Measurements from ENCODE around the gene VPS37C.
"Not testable (repeated sequence)": the region's sequence is repeated elsewhere in the genome, so short reads cannot be mapped to it uniquely, and the experiment has no call there.

The VPS37C gene

GRCh38 chr11:61183645-61184044, 22.4 kb upstream of the VPS37C start:
- Histone ChIP-seq H3K4me1 (peaks cover 0 to 4% (median 0%) of the 10 kb centered on the region in 10 experiments; a peak in 4 of 20 replicates), H3K36me3 (no peaks in the 10 kb centered on the region), H3K9me3 (replicated peaks in 1 of 11) (no peaks in the 10 kb centered on the region), H3K27ac (no peak overlapping the region), H4K20me1 (no peaks in the 10 kb centered on the region), H3K27me3 (no peaks in the 10 kb centered on the region), H3K4me3 (no peak overlapping the region), H3K9ac (no peak overlapping the region), H3K4me2 (no peak overlapping the region)
- TF ChIP-seq Cebpa-rat (IDR thresholded peaks at IDR 0.05): no peak

DNA sequence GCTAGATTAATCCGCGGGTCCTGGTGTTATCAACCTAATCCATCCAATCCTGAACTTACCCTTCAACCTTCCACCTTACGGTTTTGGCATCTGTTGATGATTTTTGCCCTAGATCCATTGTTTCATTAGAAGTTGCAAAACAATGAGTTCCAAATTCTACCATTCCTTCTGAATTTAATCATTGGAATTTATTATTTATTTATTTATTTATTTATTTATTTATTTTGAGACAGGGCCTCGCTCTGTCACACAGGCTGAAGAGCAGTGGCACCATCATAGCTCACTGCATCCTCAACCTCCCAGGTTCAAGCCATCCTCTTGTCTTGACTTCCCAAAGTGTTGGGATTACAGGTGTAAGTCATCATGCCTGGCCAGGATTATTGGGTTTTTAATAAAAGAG, 20.3 kb upstream of the VPS37C start:
- Histone ChIP-seq H3K4me1 (no peaks in the 10 kb centered on the region; a peak in 1 of 20 replicates), H3K4me3 (no peak overlapping the region), H3K4me2 (no peak overlapping the region), H3K27me3 (no peaks in the 10 kb centered on the region), H3K9ac (no peak overlapping the region), H3K9me3 (replicated peaks in 1 of 11) (no peaks in the 10 kb centered on the region), H3K36me3 (no peaks in the 10 kb centered on the region), H4K20me1 (no peaks in the 10 kb centered on the region), H3K27ac (no peak overlapping the region)
- TF ChIP-seq Cebpa-rat (IDR thresholded peaks at IDR 0.05): no peak

GRCh38 chr11:61180205-61180604, 19.0 kb upstream of the VPS37C start:
- H3K9me3 ChIP-seq (replicated peaks in 1 of 11); H3K4me1 ChIP-seq; H3K27ac ChIP-seq; H3K9ac ChIP-seq; H3K4me2 ChIP-seq; H4K20me1 ChIP-seq; H3K36me3 ChIP-seq; H3K27me3 ChIP-seq; H3K4me3 ChIP-seq: not testable (repeated sequence)

GRCh38 chr11:61176446-61176845, 15.2 kb upstream of the VPS37C start:
- no peak overlapping the region for H3K27ac ChIP-seq
- H3K4me3 ChIP-seq: no peak overlapping the region
- H3K27me3 ChIP-seq: no peaks in the 10 kb centered on the region
- H3K9ac ChIP-seq: no peak overlapping the region
- H3K9me3 ChIP-seq (replicated peaks in 1 of 11): peaks cover 0 to 5% (median 0%) of the 10 kb centered on the region in 11 experiments; a peak in 1 of 22 replicates
- TF ChIP-seq Cebpa-rat (IDR thresholded peaks at IDR 0.05): no peak
- H3K4me2 ChIP-seq: no peak overlapping the region
- H4K20me1 ChIP-seq: no peaks in the 10 kb centered on the region
- H3K4me1 ChIP-seq: peaks cover 14 to 20% (median 16%) of the 10 kb centered on the region in 10 experiments
- H3K36me3 ChIP-seq: no peaks in the 10 kb centered on the region

DNA sequence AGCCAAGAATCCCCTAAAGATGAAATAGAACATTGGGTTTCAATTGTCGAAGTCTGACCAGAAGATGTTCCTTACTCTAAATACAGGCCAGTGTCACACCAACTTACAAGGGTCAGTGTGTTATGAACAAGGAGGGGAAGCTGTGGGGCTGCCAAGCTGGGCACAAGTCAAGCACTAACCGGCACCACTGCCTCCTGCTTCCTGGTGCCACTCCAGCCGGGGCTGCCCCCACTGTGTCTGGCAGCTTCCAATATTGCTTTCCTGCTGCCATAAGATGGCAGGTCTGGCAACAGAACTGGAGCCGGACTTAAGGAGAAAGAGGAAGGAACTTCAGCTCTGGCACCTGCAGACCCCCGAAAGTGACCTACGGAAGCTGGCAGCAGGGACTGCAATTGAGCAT, 13.7 kb upstream of the VPS37C start:
- Histone ChIP-seq H3K27ac (no peak overlapping the region), H3K9me3 (replicated peaks in 1 of 11) (peaks cover 0 to 6% (median under 1%) of the 10 kb centered on the region in 11 experiments; a peak in 7 of 22 replicates), H3K4me3 (no peak overlapping the region), H3K4me1 (peaks cover 17 to 33% (median 18%) of the 10 kb centered on the region in 10 experiments), H4K20me1 (no peaks in the 10 kb centered on the region), H3K4me2 (peak overlapping the region in 1 of 11 experiments; percentile 19; a peak in 1 of 22 replicates), H3K27me3 (no peaks in the 10 kb centered on the region), H3K36me3 (no peaks in the 10 kb centered on the region), H3K9ac (no peak overlapping the region)
- no peak for TF ChIP-seq Cebpa-rat (IDR thresholded peaks at IDR 0.05)

DNA sequence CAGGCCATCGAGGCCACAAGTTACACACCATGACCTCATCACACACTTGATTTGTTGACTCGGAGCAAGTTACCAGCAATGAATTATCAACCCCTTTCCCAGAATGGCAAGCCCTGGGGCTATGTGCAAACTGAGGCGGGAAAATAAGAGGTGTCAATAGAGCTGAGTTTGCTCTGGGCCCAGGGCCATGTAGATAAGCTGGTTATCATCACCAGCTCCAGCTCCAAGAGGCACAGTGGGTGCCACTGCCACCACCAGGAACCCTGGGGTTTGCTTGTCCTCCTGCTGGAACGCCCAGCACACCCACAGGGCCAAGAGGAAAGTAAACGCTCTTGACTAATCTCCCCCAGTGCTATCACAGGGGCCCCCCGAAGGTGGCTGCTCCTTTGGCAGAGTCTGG, 13.0 kb upstream of the VPS37C start:
- Histone ChIP-seq H3K9ac (no peak overlapping the region), H3K4me1 (peaks cover 17 to 40% (median 18%) of the 10 kb centered on the region in 10 experiments), H3K27ac (no peak overlapping the region), H3K9me3 (replicated peaks in 1 of 11) (peaks cover 0 to 12% (median 5%) of the 10 kb centered on the region in 11 experiments; a peak in 11 of 22 replicates), H3K4me2 (no peak overlapping the region), H4K20me1 (no peaks in the 10 kb centered on the region), H3K27me3 (no peaks in the 10 kb centered on the region), H3K36me3 (no peaks in the 10 kb centered on the region), H3K4me3 (no peak overlapping the region)
- no peak for TF ChIP-seq Cebpa-rat (IDR thresholded peaks at IDR 0.05)

DNA sequence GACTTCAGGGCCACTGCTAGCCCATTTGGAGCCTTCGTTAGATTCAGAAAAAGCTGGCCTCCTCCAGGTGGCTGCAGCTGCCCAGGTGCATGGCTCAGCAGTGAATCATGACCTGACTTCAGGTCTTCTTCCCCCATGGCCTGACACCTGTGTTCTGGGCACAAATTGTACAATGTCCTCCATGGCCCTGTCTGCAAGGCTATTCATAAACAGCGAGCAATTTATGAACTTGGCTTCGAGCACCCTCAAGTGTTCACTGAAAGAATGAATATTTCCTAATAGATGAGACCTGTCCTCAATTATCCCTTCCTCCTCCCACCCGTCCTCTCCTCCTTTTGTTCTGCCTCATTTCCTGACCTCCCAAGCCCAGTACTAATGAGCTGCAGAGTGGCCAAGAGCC, 12.2 kb upstream of the VPS37C start:
- no peak overlapping the region for H3K27ac ChIP-seq
- H3K4me2 ChIP-seq: 0 out of 22 replicates have a peak overlapping the region, but pooled peaks of 1 of the 11 experiments have one; percentile 79
- no peaks in the 10 kb centered on the region for H3K36me3 ChIP-seq
- no peak overlapping the region for H3K9ac ChIP-seq
- H3K4me3 ChIP-seq: no peak overlapping the region
- H3K27me3 ChIP-seq: no peaks in the 10 kb centered on the region
- H3K9me3 ChIP-seq (replicated peaks in 1 of 11): peaks cover 0 to 20% (median 7%) of the 10 kb centered on the region in 11 experiments; a peak in 11 of 22 replicates
- H3K4me1 ChIP-seq: peaks cover 17 to 48% (median 24%) of the 10 kb centered on the region in 10 experiments
- H4K20me1 ChIP-seq: no peaks in the 10 kb centered on the region
- no peak for TF ChIP-seq Cebpa-rat (IDR thresholded peaks at IDR 0.05)

- no peaks in the 10 kb centered on the region for H4K20me1 ChIP-seq
- H3K27ac ChIP-seq: no peak overlapping the region
- H3K4me3 ChIP-seq: no peak overlapping the region
- H3K4me2 ChIP-seq: peak overlapping the region; percentile 21 to 79 (median 66); a peak in 20 of 22 replicates
- no peaks in the 10 kb centered on the region for H3K36me3 ChIP-seq
- TF ChIP-seq Cebpa-rat (IDR thresholded peaks at IDR 0.05): no peak
- H3K4me1 ChIP-seq: peaks cover 19 to 53% (median 29%) of the 10 kb centered on the region in 10 experiments
- peaks cover 0 to 24% (median 7%) of the 10 kb centered on the region in 11 experiments; a peak in 11 of 22 replicates for H3K9me3 ChIP-seq (replicated peaks in 1 of 11)
- no peak overlapping the region for H3K9ac ChIP-seq
- no peaks in the 10 kb centered on the region for H3K27me3 ChIP-seq
These were observed 11.7 kb upstream of the VPS37C start for GRCh38 chr11:61172888-61173287.

DNA sequence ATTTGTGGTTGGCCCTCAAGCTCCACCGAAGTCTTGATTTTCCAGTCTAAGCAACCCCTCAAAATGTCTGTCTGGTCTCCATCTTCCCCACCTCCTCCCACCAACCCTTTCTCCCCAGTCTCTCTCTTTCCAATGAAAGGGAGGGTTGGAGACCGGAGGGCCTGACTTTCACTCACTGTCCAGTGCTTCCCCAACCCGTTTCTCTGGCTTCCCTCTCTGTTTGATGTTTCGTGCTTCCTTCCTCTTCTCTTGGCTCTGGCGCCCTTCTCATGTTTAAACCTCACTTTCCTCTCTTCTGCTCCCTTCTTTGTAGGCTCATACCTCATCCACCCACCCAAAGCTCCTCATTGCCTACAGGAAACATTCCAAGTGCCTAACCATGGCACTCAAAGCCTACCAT, 11.1 kb upstream of the VPS37C start:
- Histone ChIP-seq H3K27me3 (no peaks in the 10 kb centered on the region), H3K4me1 (peaks cover 24 to 58% (median 34%) of the 10 kb centered on the region in 10 experiments), H3K4me3 (no peak overlapping the region), H3K4me2 (peak overlapping the region; percentile 21 to 79 (median 66)), H3K27ac (0 out of 22 replicates have a peak overlapping the region, but pooled peaks of 1 of the 11 experiments have one; percentile 8), H3K9me3 (replicated peaks in 1 of 11) (peaks cover 0 to 28% (median 7%) of the 10 kb centered on the region in 11 experiments; a peak in 11 of 22 replicates), H3K36me3 (no peaks in the 10 kb centered on the region), H4K20me1 (no peaks in the 10 kb centered on the region), H3K9ac (no peak overlapping the region; a peak in 1 of 22 replicates)
- TF ChIP-seq Cebpa-rat (IDR thresholded peaks at IDR 0.05): no peak

DNA sequence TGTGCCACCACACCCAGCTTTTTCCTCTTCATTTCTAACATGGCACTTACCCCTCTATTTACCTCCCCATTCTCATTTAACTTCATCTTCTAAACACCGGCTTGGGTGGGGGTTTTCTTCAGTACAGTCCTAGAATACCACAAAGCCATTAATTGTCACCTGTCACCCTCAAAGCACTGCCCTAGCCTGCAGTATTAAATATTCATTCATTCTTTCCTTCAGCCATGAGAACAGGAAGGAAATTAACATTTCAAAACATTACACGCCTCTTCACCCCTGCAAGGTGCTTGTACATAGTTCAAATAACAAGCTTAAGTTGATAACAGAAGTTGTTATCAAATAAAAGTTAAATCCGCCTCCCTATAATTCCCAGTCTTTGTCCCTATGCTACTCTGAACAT, 10.7 kb upstream of the VPS37C start:
- H3K36me3 ChIP-seq: no peaks in the 10 kb centered on the region
- H3K4me1 ChIP-seq: peaks cover 25 to 59% (median 36%) of the 10 kb centered on the region in 10 experiments
- TF ChIP-seq Cebpa-rat (IDR thresholded peaks at IDR 0.05): no peak
- H3K9ac ChIP-seq: no peak overlapping the region
- H3K27me3 ChIP-seq: no peaks in the 10 kb centered on the region
- H4K20me1 ChIP-seq: no peaks in the 10 kb centered on the region
- no peak overlapping the region for H3K4me3 ChIP-seq
- H3K9me3 ChIP-seq (replicated peaks in 1 of 11): peaks cover 0 to 28% (median 7%) of the 10 kb centered on the region in 11 experiments; a peak in 11 of 22 replicates
- 0 out of 22 replicates have a peak overlapping the region, but pooled peaks of 1 of the 11 experiments have one; percentile 8 for H3K27ac ChIP-seq
- peak overlapping the region; percentile 21 to 79 (median 66) for H3K4me2 ChIP-seq
